Astrocyte of the spinal cord (primary cell): ENCODE results near the gene ADIPOR2.

Experiments
- DNase-seq: peaks from one replicate; pipeline ENCODE4 v3.0.0; 2011; ENCODE audit warnings: low read depth, low spot score
- H3K4me3 ChIP-seq: 2 replicates; pipeline ENCODE4 v1.5.1; 2011; ENCODE audit warnings: low read depth, mild to moderate bottlenecking, low read length, moderate library complexity
- CTCF ChIP-seq: IDR thresholded peaks from 2 replicates; pipeline ENCODE4 v1.5.1; 2012; ENCODE audit warnings: low read depth, mild to moderate bottlenecking, low read length, inconsistent platforms
- in situ Hi-C: cut with HindIII; loops from 2 replicates; pipeline ENCODE4 v1.10.0; 2017; ENCODE audit warnings: low sequenced_read_pairs

Gene ADIPOR2

GRCh38 chr12:1777798-1778197 is 86.9 kb downstream of the ADIPOR2 start:
- no peak overlapping the region for H3K4me3 ChIP-seq
- in situ Hi-C loops = no loop called here
- no peak for TF ChIP-seq CTCF
- DNase-seq = peak; percentile 82

- TF ChIP-seq CTCF = no peak
- no peak overlapping the region for H3K4me3 ChIP-seq
- no peak for DNase-seq
- in situ Hi-C loops = no loop called here
These were observed 88.0 kb downstream of the ADIPOR2 start for GRCh38 chr12:1778911-1779310.

GRCh38 chr12:1779783-1780182 is 88.9 kb downstream of the ADIPOR2 start:
- TF ChIP-seq CTCF = no peak
- in situ Hi-C loops = no loop called here
- no peak overlapping the region for H3K4me3 ChIP-seq
- DNase-seq = peak; percentile 88

GRCh38 chr12:1781772-1782171 is 90.9 kb downstream of the ADIPOR2 start:
- H3K4me3 ChIP-seq = no peak overlapping the region
- TF ChIP-seq CTCF = no peak
- peak; percentile 47 for DNase-seq
- in situ Hi-C loops = no loop called here

- in situ Hi-C loops = no loop called here
- H3K4me3 ChIP-seq = no peak overlapping the region
- TF ChIP-seq CTCF = no peak
- no peak for DNase-seq
These were observed 91.3 kb downstream of the ADIPOR2 start for GRCh38 chr12:1782215-1782614.

- DNase-seq = no peak
- in situ Hi-C loops = no loop called here
- H3K4me3 ChIP-seq = no peak overlapping the region
- TF ChIP-seq CTCF = no peak
These were observed 96.8 kb downstream of the ADIPOR2 start for GRCh38 chr12:1787714-1788113.

GRCh38 chr12:1790444-1790843 is 99.6 kb downstream of the ADIPOR2 start:
- TF ChIP-seq CTCF = no peak
- no peak for DNase-seq
- in situ Hi-C loops = no loop called here
- H3K4me3 ChIP-seq = no peak overlapping the region
